GM18907 (cell line): ENCODE measurements around the gene LHFPL6.
A peak's percentile ranks its signal among the peaks of the same experiment; 100 is the strongest.

Experiments used
- ATAC-seq: cut with Tn5 transposase; IDR thresholded peaks from one replicate; pipeline ENCODE4 v1.9.1; 2021; ENCODE audit warnings: mild to moderate bottlenecking, moderate library complexity; ENCODE audit not compliant: unreplicated experiment

Gene LHFPL6

GRCh38 chr13:39318161-39318560 is 284.8 kb downstream of the LHFPL6 start:
- ATAC-seq = no peak

GRCh38 chr13:39317291-39317690 is 285.7 kb downstream of the LHFPL6 start:
- no peak for ATAC-seq

- no peak for ATAC-seq
These were observed 287.2 kb downstream of the LHFPL6 start for GRCh38 chr13:39315796-39316195.

GRCh38 chr13:39313721-39314120 is 289.3 kb downstream of the LHFPL6 start:
- ATAC-seq = no peak

- no peak for ATAC-seq
These were observed 290.4 kb downstream of the LHFPL6 start for GRCh38 chr13:39312596-39312995.

- ATAC-seq = no peak
These were observed 291.4 kb downstream of the LHFPL6 start for GRCh38 chr13:39311619-39312018.

- no peak for ATAC-seq
These were observed 292.0 kb downstream of the LHFPL6 start for GRCh38 chr13:39310961-39311360.

- ATAC-seq = peak; percentile 99
These were observed 296.1 kb downstream of the LHFPL6 start for GRCh38 chr13:39306639-39307589.

GRCh38 chr13:39302820-39303219 is 300.2 kb downstream of the LHFPL6 start:
- no peak for ATAC-seq

GRCh38 chr13:39298951-39299350 is 304.0 kb downstream of the LHFPL6 start:
- ATAC-seq = no peak

GRCh38 chr13:39297664-39298171 is 305.3 kb downstream of the LHFPL6 start:
- no peak for ATAC-seq

- no peak for ATAC-seq
These were observed 306.0 kb downstream of the LHFPL6 start for GRCh38 chr13:39297023-39297422.

- no peak for ATAC-seq
These were observed 306.8 kb downstream of the LHFPL6 start for GRCh38 chr13:39296193-39296592.
